ENCODE results near the gene SLC1A5. TPM values are rescaled to one million over a fixed set of nuclear protein-coding genes. Genes with fewer than 3 reads are reported as not detected.

The SLC1A5 gene
- total RNA-seq, 1 experiment from 2014 or later = 284 TPM

GRCh38 chr19:46775642-46776258 is 12.6 kb downstream of the SLC1A5 start:
- no peak overlapping the region for H3K4me2 ChIP-seq (ENCODE audit: low read length)
- intact Hi-C loops (cut with micrococcal nuclease) = no loop called here
- no peak for ATAC-seq
- H3K4me3 ChIP-seq (replicated peaks in 1 of 2; ENCODE audit: low read depth in 1 of 2, low read length in 2 of 2) = no peak overlapping the region
- no peaks in the 10 kb centered on the region for H3K9me2 ChIP-seq (ENCODE audit: insufficient read depth)
- peaks cover 34% of the 10 kb centered on the region; the same call in 1 of the 2 replicates for H3K79me2 ChIP-seq (ENCODE audit: insufficient read depth, low read length)
- ChIA-PET RAD21 (ENCODE audit: low non-redundant PET in 1 of 2, low total read pairs in 2 of 2, uncharacterized antibody in 2 of 2, unreplicated experiment in 2 of 2) (no interaction called here), CTCF (interaction anchor here (1.3 kb wide), 1 partner anchor 22 kb away, joined by 3 read pairs; no protein-coding TSS in a partner anchor), POLR2A (interaction anchor here (0.8 kb wide), 1 partner anchor 9 kb away, joined by 3 read pairs; no protein-coding TSS in a partner anchor)
- TF ChIP-seq ZFX (IDR thresholded peaks at IDR 0.05) (no peak), CEBPB (IDR thresholded peaks at IDR 0.05; ENCODE audit: low read depth) (no peak), MAX (IDR thresholded peaks at IDR 0.05) (no peak), SIN3A (IDR thresholded peaks at IDR 0.05; ENCODE audit: low read depth) (no peak), POLR2AphosphoS5 (IDR thresholded peaks at IDR 0.05; ENCODE audit: low read depth, low read length) (no peak), FOSL1 (IDR thresholded peaks at IDR 0.05; ENCODE audit: low read depth) (no peak), EZH2phosphoT487 (IDR thresholded peaks at IDR 0.05; ENCODE audit: borderline replicate concordance) (no peak), POLR2A (IDR thresholded peaks at IDR 0.05; ENCODE audit: borderline replicate concordance, extremely low read depth, insufficient read depth, insufficient read length) (no peak), SRF (IDR thresholded peaks at IDR 0.05; ENCODE audit: low read depth) (no peak), EZH2 (IDR thresholded peaks at IDR 0.05) (no peak), CBX3 (IDR thresholded peaks at IDR 0.05; ENCODE audit: low read depth) (no peak), EGR1 (IDR thresholded peaks at IDR 0.05; ENCODE audit: low read depth) (no peak)
- TF ChIP-seq, protein P1, sequence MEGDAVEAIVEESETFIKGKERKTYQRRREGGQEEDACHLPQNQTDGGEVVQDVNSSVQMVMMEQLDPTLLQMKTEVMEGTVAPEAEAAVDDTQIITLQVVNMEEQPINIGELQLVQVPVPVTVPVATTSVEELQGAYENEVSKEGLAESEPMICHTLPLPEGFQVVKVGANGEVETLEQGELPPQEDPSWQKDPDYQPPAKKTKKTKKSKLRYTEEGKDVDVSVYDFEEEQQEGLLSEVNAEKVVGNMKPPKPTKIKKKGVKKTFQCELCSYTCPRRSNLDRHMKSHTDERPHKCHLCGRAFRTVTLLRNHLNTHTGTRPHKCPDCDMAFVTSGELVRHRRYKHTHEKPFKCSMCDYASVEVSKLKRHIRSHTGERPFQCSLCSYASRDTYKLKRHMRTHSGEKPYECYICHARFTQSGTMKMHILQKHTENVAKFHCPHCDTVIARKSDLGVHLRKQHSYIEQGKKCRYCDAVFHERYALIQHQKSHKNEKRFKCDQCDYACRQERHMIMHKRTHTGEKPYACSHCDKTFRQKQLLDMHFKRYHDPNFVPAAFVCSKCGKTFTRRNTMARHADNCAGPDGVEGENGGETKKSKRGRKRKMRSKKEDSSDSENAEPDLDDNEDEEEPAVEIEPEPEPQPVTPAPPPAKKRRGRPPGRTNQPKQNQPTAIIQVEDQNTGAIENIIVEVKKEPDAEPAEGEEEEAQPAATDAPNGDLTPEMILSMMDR (IDR thresholded peaks at IDR 0.05 in 2 of 3, conservative IDR thresholded peaks at IDR 0.05 in 1 of 3; ENCODE audit: borderline replicate concordance in 1 of 3, insufficient read depth in 1 of 3, low read depth in 2 of 3, low read length in 2 of 3) = no peak
- peaks cover 36 to 39% of the 10 kb centered on the region in 2 experiments for H3K36me3 ChIP-seq (ENCODE audit: control insufficient read depth in 1 of 2, insufficient read depth in 2 of 2, low read length in 2 of 2)
- H3K9me3 ChIP-seq (ENCODE audit: control insufficient read depth in 1 of 2, insufficient read depth in 1 of 2, low read depth in 1 of 2, low read length in 2 of 2) = no peaks in the 10 kb centered on the region
- peaks cover 4 to 11% of the 10 kb centered on the region in 2 experiments; a peak in 3 of 4 replicates for H3K4me1 ChIP-seq (ENCODE audit: control insufficient read depth in 1 of 2, insufficient read depth in 2 of 2, low read length in 2 of 2)
- H3K27ac ChIP-seq (ENCODE audit: low read depth, low read length) = no peak overlapping the region
- no peaks in the 10 kb centered on the region for H3K27me3 ChIP-seq (ENCODE audit: insufficient read depth, low read length)
- BruUV-seq (replicated peaks) = no TSS peak
- DNase-seq (ENCODE audit: low read depth, low spot score) = no peak
- no peak overlapping the region for H3K9ac ChIP-seq (ENCODE audit: low read length)
- no peak overlapping the region for H2AFZ ChIP-seq (ENCODE audit: low read depth, low read length, poor library complexity, severe bottlenecking)
- H4K20me1 ChIP-seq (ENCODE audit: insufficient read depth) = 0 out of 2 replicates have a peak, but pooled peaks cover 7% of the 10 kb centered on the region

All from HCT116 (cell line).